Tibial nerve (tissue), 4 donors: ENCODE measurements around the gene IRS1. TPM values are rescaled to one million over a fixed set of nuclear protein-coding genes. Genes with fewer than 3 reads are reported as not detected.
A peak's percentile ranks its signal among the peaks of the same experiment; 100 is the strongest.

ENCODE experiments used
- DNase-seq, 2 donors: peaks; one replicate each; pipeline ENCODE4 v3.0.0-alpha.2; 2019; ENCODE audit warnings: low spot score in 2 of 2
- H3K27ac ChIP-seq, 4 donors: fragments of 200-600 bp; sonication (generic) in 3 of 4; one replicate each; pipeline ENCODE4 v1.5.1; 2017 to 2019; ENCODE audit warnings: mild to moderate bottlenecking in 1 of 4
- H3K27me3 ChIP-seq, 2 donors: fragments of 200-600 bp; sonication (generic) in 1 of 2; one replicate each; pipeline versions ENCODE4 v1.5.1 to v1.6.0; 2017 to 2019
- H3K36me3 ChIP-seq, 3 donors: fragments of 200-600 bp; sonication (generic); one replicate each; pipeline ENCODE4 v1.5.1; 2018 to 2019
- H3K4me1 ChIP-seq, 4 donors: fragments of 200-600 bp; sonication (generic) in 3 of 4; one replicate each; pipeline ENCODE4 v1.5.1; 2017 to 2019
- H3K4me3 ChIP-seq, 4 donors: fragments of 200-600 bp; sonication (generic) in 3 of 4; one replicate each; pipeline ENCODE4 v1.5.1; 2017 to 2019; ENCODE audit warnings: mild to moderate bottlenecking in 1 of 4, moderate library complexity in 1 of 4
- H3K9me3 ChIP-seq, 4 donors: fragments of 200-600 bp; sonication (generic) in 3 of 4; one replicate each; pipeline ENCODE4 v1.5.1; 2017 to 2019
- EP300 ChIP-seq, 2 donors: sonication (generic); formaldehyde crosslinking; IDR thresholded peaks; one replicate each; pipeline ENCODE4 v1.6.1; 2017; ENCODE audit warnings: antibody characterized with exemption in 2 of 2, mild to moderate bottlenecking in 1 of 2
- POLR2A ChIP-seq, 2 donors: fragments of 450-650 bp; IDR thresholded peaks; one replicate each; pipeline ENCODE4 v1.6.1; 2017; ENCODE audit warnings: antibody characterized with exemption in 2 of 2, mild to moderate bottlenecking in 2 of 2, moderate library complexity in 2 of 2
- WGBS, 2 donors: methylation state at CpG; one replicate each; pipeline ENCODE4 v1.1.5; 2018; 5-methylcytosine and 5-hydroxymethylcytosine counted together
- total RNA-seq, 4 donors: library from RNA; depleted of rRNA; stranded (reverse); fragments of >200 nt; gene quantifications; one replicate each; pipeline ENCODE4 v1.1.0, GENCODE V29; 2016
- TF ChIP-seq, protein P1 (sequence below), 5 experiments: fragments of 200-600 bp in 3 of 5; fragments of 450-650 bp in 2 of 5; sonication (generic) in 3 of 5; IDR thresholded peaks; one replicate each; pipeline ENCODE4 v1.5.1; 2016 to 2019; ENCODE audit warnings: antibody characterized with exemption in 5 of 5, mild to moderate bottlenecking in 3 of 5, moderate library complexity in 2 of 5

IRS1 gene
- total RNA-seq, 4 donors from 2014 or later, result 9.4 to 11.7 (median 11.2) TPM

DNA sequence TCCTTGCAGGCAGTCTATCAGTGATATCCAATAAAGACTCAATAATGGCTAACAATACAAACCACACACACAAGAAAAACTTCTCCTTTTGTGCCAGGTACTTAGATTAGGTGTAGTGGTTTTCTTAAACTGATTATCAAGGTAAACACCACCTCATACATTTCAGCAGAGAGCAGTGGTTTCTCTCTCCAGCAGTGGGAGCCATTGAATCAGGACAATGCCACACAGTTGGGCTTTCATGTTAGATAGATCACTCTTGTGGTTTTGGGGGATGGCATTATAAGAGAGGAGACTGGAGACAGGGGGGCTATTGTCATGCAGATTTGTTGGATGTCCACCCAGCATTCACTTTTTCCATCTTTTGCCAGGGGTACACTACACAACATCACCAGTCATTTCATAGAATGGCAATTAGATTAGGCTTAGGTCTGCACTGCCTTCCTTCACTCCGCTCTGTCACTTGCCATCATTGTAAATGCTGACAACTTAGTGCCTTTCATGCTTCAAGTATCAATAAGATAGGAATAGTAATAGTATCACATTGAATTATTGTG is 13.6 kb upstream of the IRS1 start:
- Histone ChIP-seq H3K9me3 (no peaks in the 10 kb centered on the region), H3K4me1 (no peaks in the 10 kb centered on the region), H3K27ac (no peak overlapping the region), H3K36me3 (no peaks in the 10 kb centered on the region), H3K4me3 (no peak overlapping the region), H3K27me3 (no peaks in the 10 kb centered on the region)
- DNase-seq, result no peak
- TF ChIP-seq EP300 (IDR thresholded peaks at IDR 0.05), result no peak
- no peak for TF ChIP-seq POLR2A (IDR thresholded peaks at IDR 0.05)
- TF ChIP-seq, protein P1, sequence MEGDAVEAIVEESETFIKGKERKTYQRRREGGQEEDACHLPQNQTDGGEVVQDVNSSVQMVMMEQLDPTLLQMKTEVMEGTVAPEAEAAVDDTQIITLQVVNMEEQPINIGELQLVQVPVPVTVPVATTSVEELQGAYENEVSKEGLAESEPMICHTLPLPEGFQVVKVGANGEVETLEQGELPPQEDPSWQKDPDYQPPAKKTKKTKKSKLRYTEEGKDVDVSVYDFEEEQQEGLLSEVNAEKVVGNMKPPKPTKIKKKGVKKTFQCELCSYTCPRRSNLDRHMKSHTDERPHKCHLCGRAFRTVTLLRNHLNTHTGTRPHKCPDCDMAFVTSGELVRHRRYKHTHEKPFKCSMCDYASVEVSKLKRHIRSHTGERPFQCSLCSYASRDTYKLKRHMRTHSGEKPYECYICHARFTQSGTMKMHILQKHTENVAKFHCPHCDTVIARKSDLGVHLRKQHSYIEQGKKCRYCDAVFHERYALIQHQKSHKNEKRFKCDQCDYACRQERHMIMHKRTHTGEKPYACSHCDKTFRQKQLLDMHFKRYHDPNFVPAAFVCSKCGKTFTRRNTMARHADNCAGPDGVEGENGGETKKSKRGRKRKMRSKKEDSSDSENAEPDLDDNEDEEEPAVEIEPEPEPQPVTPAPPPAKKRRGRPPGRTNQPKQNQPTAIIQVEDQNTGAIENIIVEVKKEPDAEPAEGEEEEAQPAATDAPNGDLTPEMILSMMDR (IDR thresholded peaks at IDR 0.05), result peak in 1 of 5 experiments; percentile 5
- WGBS, 2 donors, result 100% methylated on average over 1 of the region's 1 CpG

DNA sequence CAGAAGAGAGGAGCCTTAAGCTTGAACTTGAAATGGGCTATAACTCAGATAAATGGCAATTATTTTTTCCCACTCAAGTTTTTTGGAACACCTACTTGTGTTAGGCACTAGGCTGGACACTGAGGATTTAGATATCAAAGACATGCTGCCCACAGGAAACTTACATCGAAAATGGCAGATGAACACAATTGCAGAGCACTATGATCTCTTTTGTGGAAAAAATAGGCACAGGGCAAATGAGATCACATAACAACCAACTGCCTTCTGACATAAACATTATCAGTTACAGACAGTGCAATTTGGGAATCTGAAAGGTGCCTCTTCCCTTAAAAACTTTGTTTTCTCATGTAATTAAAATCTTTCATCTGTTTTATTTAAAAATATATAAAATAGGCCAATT is 3.8 kb upstream of the IRS1 start:
- Histone ChIP-seq H3K27me3 (no peaks in the 10 kb centered on the region), H3K4me3 (no peak overlapping the region), H3K27ac (no peak overlapping the region), H3K9me3 (no peaks in the 10 kb centered on the region), H3K36me3 (no peaks in the 10 kb centered on the region), H3K4me1 (peaks cover 0 to 31% (median 13%) of the 10 kb centered on the region in 4 donors)
- 80 to 82% methylated on average over 1 of the region's 1 CpG for WGBS, 2 donors
- DNase-seq, result no peak
- no peak for TF ChIP-seq EP300 (IDR thresholded peaks at IDR 0.05)
- TF ChIP-seq, protein P1 (IDR thresholded peaks at IDR 0.05), result no peak
- TF ChIP-seq POLR2A (IDR thresholded peaks at IDR 0.05), result no peak

DNA sequence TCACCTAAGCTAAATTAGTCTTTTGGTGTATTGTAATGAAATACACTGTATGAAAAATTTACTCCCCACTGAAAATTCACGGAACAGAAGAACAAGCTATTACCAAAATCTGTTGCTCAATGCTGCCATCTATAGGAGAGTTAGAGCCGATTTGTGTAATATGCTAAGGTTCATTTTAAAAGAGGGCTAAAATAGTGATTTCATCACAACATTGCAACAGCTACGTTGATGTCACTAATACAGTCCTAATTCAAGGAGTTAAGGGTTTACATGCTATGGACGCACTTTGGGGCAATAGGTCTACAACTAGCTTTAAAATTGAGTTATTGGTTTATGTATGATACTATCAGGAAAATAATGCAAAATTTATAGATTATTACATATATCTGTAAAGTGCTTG is 3.0 kb upstream of the IRS1 start:
- peaks cover 0 to 4% (median 0%) of the 10 kb centered on the region in 3 donors for H3K36me3 ChIP-seq
- TF ChIP-seq POLR2A (IDR thresholded peaks at IDR 0.05), result no peak
- peak in 1 of 2 donors; percentile 11 for TF ChIP-seq EP300 (IDR thresholded peaks at IDR 0.05)
- TF ChIP-seq, protein P1 (IDR thresholded peaks at IDR 0.05), result peak; percentile 49 to 84 (median 67)
- peak overlapping the region in 1 of 4 donors; percentile 94 for H3K27ac ChIP-seq
- 0 to 1% methylated on average over 4 of the region's 4 CpGs for WGBS, 2 donors
- H3K4me3 ChIP-seq, result no peak overlapping the region
- no peaks in the 10 kb centered on the region for H3K9me3 ChIP-seq
- DNase-seq, result peak in 1 of 2 donors; percentile 51
- H3K27me3 ChIP-seq, result no peaks in the 10 kb centered on the region
- peaks cover 0 to 39% (median 13%) of the 10 kb centered on the region in 4 donors for H3K4me1 ChIP-seq

DNA sequence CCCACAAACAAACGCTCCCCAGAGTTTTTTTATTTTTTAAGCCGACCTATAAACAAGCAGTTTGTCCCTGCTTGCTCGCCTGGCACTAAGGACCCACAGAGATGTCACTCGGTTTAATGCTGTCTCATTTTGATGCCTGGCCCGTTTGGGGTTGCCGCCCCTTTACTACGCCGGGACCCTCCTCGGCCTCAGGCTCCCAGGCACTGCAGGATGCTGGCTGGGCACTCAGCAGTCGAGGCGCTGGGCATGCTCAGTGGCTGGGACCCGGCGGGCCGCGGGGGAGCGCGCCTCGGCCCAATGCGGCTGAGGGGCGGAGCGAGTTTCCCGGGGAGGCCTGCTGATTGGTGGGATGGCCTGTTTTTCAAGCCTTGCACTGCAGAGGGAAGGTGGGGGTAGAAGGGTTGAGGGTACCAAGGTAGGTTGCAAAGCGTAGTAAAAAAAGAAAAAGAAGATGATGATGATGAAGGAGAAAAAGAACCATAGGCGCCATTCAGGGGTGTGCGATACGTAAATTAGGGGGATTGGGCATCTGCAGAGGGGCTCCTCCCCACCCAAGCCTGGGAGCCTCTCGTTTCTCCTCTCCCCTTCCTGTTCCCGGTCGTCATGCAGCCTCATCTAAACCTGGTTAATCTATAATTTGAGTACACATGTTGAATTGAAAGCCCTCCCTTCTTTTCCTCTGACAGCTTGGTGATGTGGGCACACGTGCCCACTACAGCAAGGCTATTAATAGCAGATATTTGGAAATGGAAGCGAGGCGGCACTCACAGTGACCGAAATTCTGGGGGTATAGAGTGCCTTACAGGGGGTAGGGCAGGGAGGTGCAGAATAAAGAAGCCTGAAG is 1.5 kb upstream of the IRS1 start:
- Histone ChIP-seq H3K9me3 (no peaks in the 10 kb centered on the region), H3K4me1 (peaks cover 0 to 53% (median 18%) of the 10 kb centered on the region in 4 donors), H3K36me3 (peaks cover 0 to 18% (median 0%) of the 10 kb centered on the region in 3 donors), H3K4me3 (peak overlapping the region; percentile 67 to 93 (median 84)), H3K27me3 (no peaks in the 10 kb centered on the region), H3K27ac (peak overlapping the region; percentile 78 to 94 (median 86))
- WGBS, 2 donors, result 17 to 23% methylated on average over 33 of the region's 33 CpGs
- DNase-seq, result peak; percentile 23 to 37
- TF ChIP-seq, protein P1 (IDR thresholded peaks at IDR 0.05), result peak in 1 of 5 experiments; percentile 18
- TF ChIP-seq POLR2A (IDR thresholded peaks at IDR 0.05) (peak; percentile 30 to 73), EP300 (IDR thresholded peaks at IDR 0.05) (peak in 1 of 2 donors; percentile 64)
